ENCODE measurements around the gene ADTRP. TPM values are rescaled to one million over a fixed set of nuclear protein-coding genes. Genes with fewer than 3 reads are reported as not detected.

The ADTRP gene
- total RNA-seq, 1 donor from 2014 or later: 2.5 TPM

Small RNAs within 50 kb of the gene (small RNA-seq; reads per million reads assigned to genes)
- gene RF00272: not detected

Other genes with a start within 250 kb of the ADTRP start
- gene TMEM170B, start 241.1 kb downstream of the ADTRP start, total RNA-seq: 59.0 TPM
- 22.0 TPM for gene HIVEP1, start 233.5 kb upstream of the ADTRP start, total RNA-seq

All from occipital lobe (tissue), 2 donors.